ENCODE results near the gene MCRIP1.
A peak's percentile ranks its signal among the peaks of the same experiment; 100 is the strongest.

- TF ChIP-seq ISL1 (CRISPR knock-in tag; IDR thresholded peaks at IDR 0.05) = no peak
- no peak for TF ChIP-seq TOX (CRISPR knock-in tag; IDR thresholded peaks at IDR 0.05; ENCODE audit: borderline replicate concordance)
- TF ChIP-seq CREB5 (CRISPR knock-in tag; IDR thresholded peaks at IDR 0.05; ENCODE audit: low read depth) = no peak
- TF ChIP-seq ESRRG (CRISPR knock-in tag; IDR thresholded peaks at IDR 0.05) = no peak
- TF ChIP-seq ZNF70 (CRISPR knock-in tag; IDR thresholded peaks at IDR 0.05) = no peak
- TF ChIP-seq PATZ1 (CRISPR knock-in tag; IDR thresholded peaks at IDR 0.05; ENCODE audit: borderline replicate concordance) = 0 out of 2 replicates have a peak, but pooled peaks have one; percentile 11
- no peak for TF ChIP-seq PPARA (CRISPR knock-in tag; IDR thresholded peaks at IDR 0.05; ENCODE audit: borderline replicate concordance)
- no peak for TF ChIP-seq ARNTL (CRISPR knock-in tag; IDR thresholded peaks at IDR 0.05; ENCODE audit: borderline replicate concordance, low read depth)
- no peak for TF ChIP-seq BACH2 (CRISPR knock-in tag; IDR thresholded peaks at IDR 0.05; ENCODE audit: borderline replicate concordance)
- no peak for TF ChIP-seq OSR1 (CRISPR knock-in tag; IDR thresholded peaks at IDR 0.05)
- TF ChIP-seq ZFP3 (CRISPR knock-in tag; IDR thresholded peaks at IDR 0.05) = peak; percentile 77; the same call in 1 of the 2 replicates
- no peak for TF ChIP-seq ZFP30 (CRISPR knock-in tag; IDR thresholded peaks at IDR 0.05)
- peak; percentile 65; the same call in 1 of the 2 replicates for TF ChIP-seq GLIS3 (CRISPR knock-in tag; IDR thresholded peaks at IDR 0.05)
Measured at GRCh38 chr17:81833160-81833920, at the start of gene MCRIP1.
